HFF-Myc (cell line): ENCODE data around the gene CTTN.
A peak's percentile ranks its signal among the peaks of the same experiment; 100 is the strongest.

ENCODE experiments used
- DNase-seq: peaks from one replicate; pipeline ENCODE4 v3.0.0-alpha.2; 2011; ENCODE audit warnings: low read depth; ENCODE audit errors: extremely low read depth
- H3K4me3 ChIP-seq: replicated peaks from 2 replicates; pipeline ENCODE4 v1.5.1; 2011; ENCODE audit warnings: low read depth, mild to moderate bottlenecking, control low read depth, low read length
- TF ChIP-seq, protein P1 (sequence below): IDR thresholded peaks from 2 replicates; pipeline ENCODE4 v1.5.1; 2012; ENCODE audit warnings: mild to moderate bottlenecking, low read depth, low read length, control low read depth; ENCODE audit errors: missing control alignments

CTTN gene

DNA sequence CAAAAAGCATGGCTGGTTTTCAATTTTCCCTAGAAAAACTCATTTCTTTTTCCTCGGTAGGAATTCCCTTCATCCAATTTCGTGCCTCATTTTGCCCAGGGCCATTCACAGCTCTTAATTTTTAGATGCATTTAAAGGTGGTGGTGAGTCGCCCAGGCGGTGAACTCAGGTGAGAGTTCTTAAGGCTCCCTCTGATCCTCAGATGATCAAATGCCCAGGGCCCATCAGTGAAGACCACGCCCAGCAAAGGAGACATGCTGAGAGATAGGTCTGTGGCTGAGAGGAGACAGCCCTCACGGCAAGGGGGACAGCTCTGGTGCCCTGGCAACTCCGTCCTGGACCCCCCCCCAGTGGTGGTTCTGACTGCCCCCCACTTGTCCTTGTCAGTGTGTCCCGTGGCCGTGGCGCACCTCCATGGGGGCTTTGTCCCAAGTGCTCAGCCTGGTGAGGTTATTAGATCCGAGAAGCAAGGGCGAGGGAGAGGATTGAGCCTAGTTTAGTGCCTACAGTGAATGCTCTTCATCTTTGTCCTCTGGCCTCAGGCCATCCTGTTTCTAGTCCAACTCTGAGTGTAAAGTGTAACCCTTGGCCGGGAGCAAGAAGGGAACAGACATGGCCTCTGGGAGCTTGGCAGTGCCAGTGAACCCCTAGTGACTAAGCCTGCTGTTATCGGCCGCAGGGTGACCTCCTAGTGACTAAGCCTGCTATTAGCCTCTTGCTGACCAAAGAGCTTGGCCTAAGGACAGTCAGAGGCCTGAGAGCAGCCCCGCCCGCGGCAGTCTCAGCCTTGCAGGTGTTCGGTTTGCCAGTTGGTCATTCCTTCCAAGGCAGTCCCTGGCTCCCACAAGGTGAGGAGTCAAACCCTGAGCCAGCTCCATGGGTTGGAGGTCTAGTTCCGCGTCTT lies 83.5 kb downstream of the CTTN start:
- DNase-seq: no peak
- H3K4me3 ChIP-seq: no peak overlapping the region
- TF ChIP-seq, protein P1, sequence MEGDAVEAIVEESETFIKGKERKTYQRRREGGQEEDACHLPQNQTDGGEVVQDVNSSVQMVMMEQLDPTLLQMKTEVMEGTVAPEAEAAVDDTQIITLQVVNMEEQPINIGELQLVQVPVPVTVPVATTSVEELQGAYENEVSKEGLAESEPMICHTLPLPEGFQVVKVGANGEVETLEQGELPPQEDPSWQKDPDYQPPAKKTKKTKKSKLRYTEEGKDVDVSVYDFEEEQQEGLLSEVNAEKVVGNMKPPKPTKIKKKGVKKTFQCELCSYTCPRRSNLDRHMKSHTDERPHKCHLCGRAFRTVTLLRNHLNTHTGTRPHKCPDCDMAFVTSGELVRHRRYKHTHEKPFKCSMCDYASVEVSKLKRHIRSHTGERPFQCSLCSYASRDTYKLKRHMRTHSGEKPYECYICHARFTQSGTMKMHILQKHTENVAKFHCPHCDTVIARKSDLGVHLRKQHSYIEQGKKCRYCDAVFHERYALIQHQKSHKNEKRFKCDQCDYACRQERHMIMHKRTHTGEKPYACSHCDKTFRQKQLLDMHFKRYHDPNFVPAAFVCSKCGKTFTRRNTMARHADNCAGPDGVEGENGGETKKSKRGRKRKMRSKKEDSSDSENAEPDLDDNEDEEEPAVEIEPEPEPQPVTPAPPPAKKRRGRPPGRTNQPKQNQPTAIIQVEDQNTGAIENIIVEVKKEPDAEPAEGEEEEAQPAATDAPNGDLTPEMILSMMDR: no peak

- no peak for DNase-seq
- TF ChIP-seq, protein P1: no peak
- H3K4me3 ChIP-seq: no peak overlapping the region
Observed at GRCh38 chr11:70482529-70482917, 84.2 kb downstream of the CTTN start.

DNA sequence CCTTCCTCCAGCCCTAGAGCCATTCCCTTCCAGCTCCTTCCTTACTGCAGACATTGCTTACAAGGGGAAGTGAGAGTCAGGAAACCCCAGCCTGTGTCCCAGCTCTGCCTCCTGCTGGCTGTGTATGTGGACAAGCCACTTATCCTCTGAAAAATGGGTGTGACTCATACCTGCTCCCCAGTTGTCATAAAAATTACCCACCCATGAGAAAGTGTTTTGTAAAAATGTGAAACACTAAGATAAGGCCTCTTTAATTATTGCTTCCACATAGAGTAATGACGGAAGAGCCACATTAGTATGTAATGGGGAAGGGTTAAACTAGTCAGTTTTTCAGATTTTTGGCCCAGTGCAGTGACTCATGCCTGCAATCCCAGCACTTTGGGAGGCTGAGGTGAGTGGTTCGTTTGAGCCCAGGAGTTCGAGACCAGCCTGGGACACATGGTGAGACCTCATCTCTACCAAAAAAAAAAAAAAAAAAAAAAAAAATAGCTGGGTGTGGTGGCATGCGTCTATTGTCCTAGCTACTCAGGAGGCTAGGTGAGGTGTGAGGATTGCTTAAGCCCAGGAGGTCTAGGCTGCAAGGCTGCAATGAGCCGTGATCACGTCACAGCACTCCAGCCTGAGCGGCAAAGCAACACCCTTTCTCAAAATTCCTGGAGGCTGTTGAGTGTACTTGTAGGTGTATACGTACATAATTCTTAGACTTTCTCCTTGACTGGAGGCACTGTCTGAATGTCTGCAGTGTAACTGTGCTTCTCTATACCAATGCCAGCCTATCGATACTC lies 84.9 kb downstream of the CTTN start:
- TF ChIP-seq, protein P1: peak; percentile 10
- DNase-seq: no peak
- no peak overlapping the region for H3K4me3 ChIP-seq

GRCh38 chr11:70483917-70484316 lies 85.6 kb downstream of the CTTN start:
- TF ChIP-seq, protein P1: no peak
- H3K4me3 ChIP-seq: no peak overlapping the region
- no peak for DNase-seq

DNA sequence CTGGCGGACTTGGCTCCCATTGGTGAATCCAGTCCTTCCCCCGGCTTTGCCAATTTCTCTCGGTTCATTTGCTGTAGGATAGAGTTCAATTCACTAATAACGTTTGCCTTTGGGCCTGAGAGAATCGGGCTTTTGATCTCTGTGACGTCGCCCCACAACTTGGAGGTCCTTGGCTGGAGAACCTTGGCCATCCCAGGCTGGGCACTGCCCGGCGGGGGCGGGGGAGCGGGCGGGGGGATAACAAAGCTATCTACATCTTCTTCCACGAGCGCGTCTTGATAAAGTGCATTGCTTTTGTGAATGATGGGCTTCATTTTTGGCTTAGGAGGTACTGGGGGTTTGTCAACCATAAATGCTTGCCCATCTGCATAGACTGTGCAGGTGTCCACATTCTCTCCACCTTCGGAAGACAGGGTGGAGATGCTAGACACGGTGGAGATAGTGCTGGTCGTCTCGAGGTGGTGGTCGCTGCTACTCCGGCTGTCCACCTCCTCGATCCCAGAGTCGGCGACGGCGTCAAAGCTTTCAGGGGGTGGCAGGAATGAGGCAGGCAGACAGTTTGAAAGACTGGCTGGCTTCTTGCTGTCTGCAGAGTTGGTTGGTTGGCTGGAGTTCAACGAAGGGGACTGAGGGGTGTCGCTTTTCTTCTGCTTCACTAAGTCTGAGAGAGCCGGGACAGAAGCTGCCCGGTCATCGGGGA lies 87.1 kb downstream of the CTTN start:
- DNase-seq: no peak
- TF ChIP-seq, protein P1: no peak
- H3K4me3 ChIP-seq: no peak overlapping the region

GRCh38 chr11:70486026-70486415 lies 87.7 kb downstream of the CTTN start:
- no peak for DNase-seq
- H3K4me3 ChIP-seq: no peak overlapping the region
- TF ChIP-seq, protein P1: no peak
